LoVo (cell line): ENCODE results near the gene DUSP11.
"Not testable (repeated sequence)": the region's sequence is repeated elsewhere in the genome, so short reads cannot be mapped to it uniquely, and the experiment has no call there.

Experiments
- DNase-seq: peaks from one replicate; pipeline ENCODE4 v3.0.0-alpha.2; 2016; ENCODE audit warnings: low spot score

The DUSP11 gene

GRCh38 chr2:73779467-73780236 lies at the start of gene DUSP11:
DUSP11 (minus strand) TSS chr2:73780103; CDS start chr2:73779974, 129 bp downstream.
- peak; percentile 94 for DNase-seq

GRCh38 chr2:73828818-73829570 lies 49.1 kb upstream of the DUSP11 start, which contains the start of gene STAMBP:
STAMBP (plus strand) TSS chr2:73828961; CDS start chr2:73830857, 1,896 bp downstream.
- peak; percentile 95 for DNase-seq

- no peak for DNase-seq
Observed at GRCh38 chr2:73828389-73828817, 48.5 kb upstream of the DUSP11 start.

- no peak for DNase-seq
Observed at GRCh38 chr2:73827660-73828388, 47.9 kb upstream of the DUSP11 start.

- DNase-seq = no peak
Observed at GRCh38 chr2:73827018-73827417, 47.1 kb upstream of the DUSP11 start.

- DNase-seq = no peak
Observed at GRCh38 chr2:73825408-73825807, 45.5 kb upstream of the DUSP11 start.

GRCh38 chr2:73823916-73824523 lies 44.1 kb upstream of the DUSP11 start:
- DNase-seq = peak; percentile 74

- no peak for DNase-seq
Observed at GRCh38 chr2:73823416-73823815, 43.5 kb upstream of the DUSP11 start.

GRCh38 chr2:73822991-73823390 lies 43.1 kb upstream of the DUSP11 start:
- DNase-seq = no peak

- no peak for DNase-seq
Observed at GRCh38 chr2:73822276-73822675, 42.4 kb upstream of the DUSP11 start.

GRCh38 chr2:73821669-73822068 lies 41.8 kb upstream of the DUSP11 start:
- no peak for DNase-seq

- DNase-seq = no peak
Observed at GRCh38 chr2:73821227-73821626, 41.3 kb upstream of the DUSP11 start.

- no peak for DNase-seq
Observed at GRCh38 chr2:73818296-73818695, 38.4 kb upstream of the DUSP11 start.

GRCh38 chr2:73812635-73813034 lies 32.7 kb upstream of the DUSP11 start:
- no peak for DNase-seq

- no peak for DNase-seq
Observed at GRCh38 chr2:73811878-73812277, 32.0 kb upstream of the DUSP11 start.

GRCh38 chr2:73783883-73784282 lies 4.0 kb upstream of the DUSP11 start, which contains the start of gene C2orf78:
C2orf78 (plus strand) TSS chr2:73784183; CDS start chr2:73784310, 127 bp downstream.
- DNase-seq = not testable (repeated sequence)

GRCh38 chr2:73783402-73783801 lies 3.5 kb upstream of the DUSP11 start:
- not testable (repeated sequence) for DNase-seq

- no peak for DNase-seq
Observed at GRCh38 chr2:73780237-73780582, 307 bp upstream of the DUSP11 start.

GRCh38 chr2:73778867-73779466 lies 936 bp downstream of the DUSP11 start:
- DNase-seq = not testable (repeated sequence)

- no peak for DNase-seq
Observed at GRCh38 chr2:73776869-73777519, 2.9 kb downstream of the DUSP11 start.

- DNase-seq = no peak
Observed at GRCh38 chr2:73776381-73776780, 3.5 kb downstream of the DUSP11 start.
